NB4 (cell line): ENCODE measurements around the gene SYCP2.

Experiments used
- MAX ChIP-seq: IDR thresholded peaks from 2 replicates; pipeline ENCODE4 v1.6.1; 2011; ENCODE audit warnings: low read depth, low read length
- POLR2A ChIP-seq: IDR thresholded peaks from 2 replicates; pipeline ENCODE4 v1.6.1; 2011; ENCODE audit warnings: mild to moderate bottlenecking; ENCODE audit not compliant: insufficient read length; ENCODE audit errors: extremely low read depth
- TF ChIP-seq, protein P1 (sequence below): IDR thresholded peaks from one replicate; pipeline ENCODE4 v1.5.1; 2012; ENCODE audit warnings: low read depth, low read length

- TF ChIP-seq POLR2A (no peak), MAX (no peak)
- TF ChIP-seq, protein P1, sequence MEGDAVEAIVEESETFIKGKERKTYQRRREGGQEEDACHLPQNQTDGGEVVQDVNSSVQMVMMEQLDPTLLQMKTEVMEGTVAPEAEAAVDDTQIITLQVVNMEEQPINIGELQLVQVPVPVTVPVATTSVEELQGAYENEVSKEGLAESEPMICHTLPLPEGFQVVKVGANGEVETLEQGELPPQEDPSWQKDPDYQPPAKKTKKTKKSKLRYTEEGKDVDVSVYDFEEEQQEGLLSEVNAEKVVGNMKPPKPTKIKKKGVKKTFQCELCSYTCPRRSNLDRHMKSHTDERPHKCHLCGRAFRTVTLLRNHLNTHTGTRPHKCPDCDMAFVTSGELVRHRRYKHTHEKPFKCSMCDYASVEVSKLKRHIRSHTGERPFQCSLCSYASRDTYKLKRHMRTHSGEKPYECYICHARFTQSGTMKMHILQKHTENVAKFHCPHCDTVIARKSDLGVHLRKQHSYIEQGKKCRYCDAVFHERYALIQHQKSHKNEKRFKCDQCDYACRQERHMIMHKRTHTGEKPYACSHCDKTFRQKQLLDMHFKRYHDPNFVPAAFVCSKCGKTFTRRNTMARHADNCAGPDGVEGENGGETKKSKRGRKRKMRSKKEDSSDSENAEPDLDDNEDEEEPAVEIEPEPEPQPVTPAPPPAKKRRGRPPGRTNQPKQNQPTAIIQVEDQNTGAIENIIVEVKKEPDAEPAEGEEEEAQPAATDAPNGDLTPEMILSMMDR = no peak
Observed at GRCh38 chr20:59871096-59871495, 62.3 kb downstream of the SYCP2 start.
